ENCODE measurements around the gene OCA2. TPM values are rescaled to one million over a fixed set of nuclear protein-coding genes. Genes with fewer than 3 reads are reported as not detected.
A peak's percentile ranks its signal among the peaks of the same experiment; 100 is the strongest.
"Not testable (repeated sequence)": the region's sequence is repeated elsewhere in the genome, so short reads cannot be mapped to it uniquely, and the experiment has no call there.

The OCA2 gene
- total RNA-seq, 1 donor from 2014 or later: 0.25 TPM

- DNase-seq (ENCODE audit: extremely low spot score in 2 of 2): peak in 1 of 2 donors; percentile 74
- H3K4me1 ChIP-seq: no peaks in the 10 kb centered on the region
- no peaks in the 10 kb centered on the region for H3K9me3 ChIP-seq
- no peak for TF ChIP-seq CTCF (IDR thresholded peaks at IDR 0.05)
- TF ChIP-seq POLR2AphosphoS5 (IDR thresholded peaks at IDR 0.05; ENCODE audit: insufficient read depth in 1 of 2, low read depth in 1 of 2): no peak
- TF ChIP-seq POLR2A (IDR thresholded peaks at IDR 0.05): no peak
- intact Hi-C loops (cut with DNase I): no loop called here
- no peak overlapping the region for H3K27ac ChIP-seq
- H3K27me3 ChIP-seq: no peaks in the 10 kb centered on the region
- no peak overlapping the region for H3K4me3 ChIP-seq
- no peaks in the 10 kb centered on the region for H3K36me3 ChIP-seq
Measured at GRCh38 chr15:28012231-28012630, 86.9 kb downstream of the OCA2 start.

- H3K9me3 ChIP-seq; DNase-seq (ENCODE audit: extremely low spot score in 2 of 2); H3K4me3 ChIP-seq; H3K27ac ChIP-seq; H3K4me1 ChIP-seq; H3K27me3 ChIP-seq; intact Hi-C loops (cut with DNase I); H3K36me3 ChIP-seq: not testable (repeated sequence)
- TF ChIP-seq POLR2AphosphoS5 (IDR thresholded peaks at IDR 0.05; ENCODE audit: insufficient read depth in 1 of 2, low read depth in 1 of 2): peak in 1 of 2 donors; percentile 56
Measured at GRCh38 chr15:28008175-28008574, 90.9 kb downstream of the OCA2 start.

GRCh38 chr15:28006116-28006905, 92.8 kb downstream of the OCA2 start:
- H3K9me3 ChIP-seq: no peaks in the 10 kb centered on the region
- intact Hi-C loops (cut with DNase I): no loop called here
- no peak for TF ChIP-seq CTCF (IDR thresholded peaks at IDR 0.05)
- TF ChIP-seq POLR2A (IDR thresholded peaks at IDR 0.05): no peak
- no peak for TF ChIP-seq POLR2AphosphoS5 (IDR thresholded peaks at IDR 0.05; ENCODE audit: insufficient read depth in 1 of 2, low read depth in 1 of 2)
- no peak overlapping the region for H3K4me3 ChIP-seq
- no peak overlapping the region for H3K27ac ChIP-seq
- no peaks in the 10 kb centered on the region for H3K27me3 ChIP-seq
- H3K4me1 ChIP-seq: no peaks in the 10 kb centered on the region
- H3K36me3 ChIP-seq: no peaks in the 10 kb centered on the region
- DNase-seq (ENCODE audit: extremely low spot score in 2 of 2): peak in 1 of 2 donors; percentile 80

GRCh38 chr15:28005004-28005527, 94.0 kb downstream of the OCA2 start:
- Histone ChIP-seq H3K27me3 (no peaks in the 10 kb centered on the region), H3K9me3 (no peaks in the 10 kb centered on the region), H3K4me1 (no peaks in the 10 kb centered on the region), H3K36me3 (no peaks in the 10 kb centered on the region), H3K4me3 (no peak overlapping the region), H3K27ac (no peak overlapping the region)
- no peak for DNase-seq (ENCODE audit: extremely low spot score in 2 of 2)
- TF ChIP-seq CTCF (IDR thresholded peaks at IDR 0.05) (no peak), POLR2AphosphoS5 (IDR thresholded peaks at IDR 0.05; ENCODE audit: insufficient read depth in 1 of 2, low read depth in 1 of 2) (no peak), POLR2A (IDR thresholded peaks at IDR 0.05) (no peak)
- intact Hi-C loops (cut with DNase I): no loop called here

GRCh38 chr15:28004143-28005003, 94.7 kb downstream of the OCA2 start:
- no peaks in the 10 kb centered on the region for H3K9me3 ChIP-seq

More at GRCh38 chr15:28004143-28005003, 94.7 kb downstream of the OCA2 start:
- H3K4me1 ChIP-seq: no peaks in the 10 kb centered on the region
- intact Hi-C loops (cut with DNase I): no loop called here
- TF ChIP-seq CTCF (IDR thresholded peaks at IDR 0.05) (no peak), POLR2AphosphoS5 (IDR thresholded peaks at IDR 0.05; ENCODE audit: insufficient read depth in 1 of 2, low read depth in 1 of 2) (no peak), POLR2A (IDR thresholded peaks at IDR 0.05) (no peak)
- no peaks in the 10 kb centered on the region for H3K27me3 ChIP-seq
- no peak overlapping the region for H3K27ac ChIP-seq
- no peak overlapping the region for H3K4me3 ChIP-seq
- DNase-seq (ENCODE audit: extremely low spot score in 2 of 2): peak in 1 of 2 donors; percentile 71
- H3K36me3 ChIP-seq: no peaks in the 10 kb centered on the region

All from vagina (tissue), 2 donors.